ENCODE results near the gene OR7G2. TPM values are rescaled to one million over a fixed set of nuclear protein-coding genes. Genes with fewer than 3 reads are reported as not detected.

The OR7G2 gene
- not detected in 2 replicates for total RNA-seq

GRCh38 chr19:9107375-9107774, at the start of gene OR7G2:
OR7G2 (minus strand) TSS chr19:9107475; CDS start chr19:9103243, 4,232 bp downstream.

DNA sequence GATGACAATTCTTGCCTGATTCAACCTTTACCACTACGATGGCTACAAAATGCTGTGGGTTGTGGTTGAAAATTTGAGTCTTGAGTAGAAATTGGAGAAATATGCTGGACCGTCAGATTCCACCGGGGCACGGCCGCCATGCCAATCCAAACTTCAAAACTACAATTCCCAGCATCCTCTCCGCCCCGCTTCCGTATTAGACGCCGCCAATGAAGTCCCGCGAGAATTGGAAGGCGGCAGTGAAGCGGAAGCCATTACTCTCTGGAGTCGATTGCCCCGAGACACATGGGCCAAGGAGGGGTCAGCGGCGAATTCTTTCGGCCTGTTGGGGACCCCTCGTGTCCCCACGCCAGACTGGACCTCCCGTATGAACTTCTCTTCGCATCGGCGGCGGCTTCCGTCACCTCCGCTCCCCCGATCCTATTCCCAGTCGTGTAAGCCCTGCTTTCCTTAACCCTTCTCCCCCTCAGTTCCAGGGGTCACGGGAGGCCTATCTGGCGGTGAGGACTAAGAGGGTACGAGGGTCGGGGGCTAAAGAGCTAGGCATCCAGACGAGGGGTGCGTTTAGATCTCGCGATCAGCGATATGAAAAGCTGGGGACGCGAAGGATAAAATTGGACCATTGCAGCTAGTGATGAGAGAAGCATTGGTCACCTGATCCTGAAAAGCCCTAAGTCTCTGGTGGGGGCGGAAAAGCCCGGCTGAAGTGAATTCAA, 33.0 kb upstream of the OR7G2 start, which contains the start of gene ZNF317:
Gene ZNF317 (plus strand): TSS at position 239 of the 716 bp plus-strand sequence. CDS start 15,620 bp downstream, outside the sequence.

DNA sequence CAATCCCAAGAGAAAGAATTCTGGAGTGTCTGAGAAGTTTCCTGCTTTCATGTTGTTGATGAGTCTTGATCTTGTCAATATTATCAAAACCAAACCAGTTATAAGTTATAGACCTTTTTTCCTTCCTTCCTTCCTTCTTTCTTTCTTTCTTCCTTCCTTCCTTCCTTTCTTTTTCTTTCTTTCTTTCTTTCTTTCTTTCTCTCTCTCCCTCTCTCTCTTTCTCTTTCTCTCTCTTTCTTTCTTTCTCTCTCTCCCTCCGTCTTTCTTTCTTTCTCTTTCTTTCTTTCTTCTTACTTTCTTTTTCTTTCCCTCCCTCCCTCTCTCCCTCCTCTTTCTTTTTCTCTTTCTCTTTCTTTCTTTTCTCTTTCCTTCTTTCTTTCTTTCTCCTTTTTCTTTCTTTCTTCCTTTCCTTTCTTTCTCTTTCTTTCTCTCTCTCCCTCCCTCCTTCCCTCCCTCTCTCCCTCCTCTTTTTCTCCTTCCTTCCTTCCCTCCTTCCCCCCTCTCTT, 19.7 kb upstream of the OR7G2 start, which contains the start of gene OR7G3:
Gene OR7G3 (minus strand): TSS at position 51 of the 506 bp plus-strand sequence. CDS start 0 bp downstream, at position 51.

GRCh38 chr19:9115307-9115813, 8.1 kb upstream of the OR7G2 start, which contains the start of gene OR7G1:
OR7G1 (minus strand) TSS chr19:9115763; CDS start chr19:9115763, 0 bp downstream.

DNA sequence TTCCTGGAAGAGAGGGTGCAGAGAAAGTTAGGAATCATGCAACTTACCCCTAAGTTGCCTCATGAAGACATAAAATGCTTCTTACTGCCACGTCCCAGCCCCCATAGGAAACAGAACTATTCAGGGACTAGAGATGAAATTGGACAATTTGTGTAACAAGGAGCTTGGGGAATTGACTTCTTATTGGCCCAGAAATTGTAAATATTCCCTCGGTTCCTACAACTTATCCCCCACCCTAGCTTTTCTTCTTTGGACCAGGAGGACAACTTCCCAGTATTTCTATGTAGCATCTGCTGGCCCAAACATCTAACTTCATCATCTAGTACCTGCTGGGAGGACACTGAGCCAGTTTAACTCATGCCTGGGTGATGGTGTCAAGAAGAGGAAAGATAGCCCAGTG, 20.5 kb downstream of the OR7G2 start, which contains the start of gene OR1M1:
Gene OR1M1 (plus strand): TSS at position 301 of the 400 bp plus-strand sequence. CDS start 6,184 bp downstream, outside the sequence.

Other genes starting within 250 kb of the OR7G2 start
- gene MUC16, start 97.1 kb downstream of the OR7G2 start, total RNA-seq: under 0.01 and 0.12 TPM in 2 replicates
- not detected in 2 replicates for gene OR1M1, start 20.4 kb downstream of the OR7G2 start, total RNA-seq
- gene OR7G1, start 8.3 kb upstream of the OR7G2 start, total RNA-seq: not detected in 2 replicates
- not detected in 2 replicates for gene OR7G3, start 19.5 kb upstream of the OR7G2 start, total RNA-seq
- gene ZNF317, start 32.9 kb upstream of the OR7G2 start, total RNA-seq: 14.6 and 15.2 TPM in 2 replicates
- gene OR7D2, start 71.5 kb upstream of the OR7G2 start, total RNA-seq: not detected in 2 replicates
- not detected in 2 replicates for gene OR7D4, start 112.1 kb upstream of the OR7G2 start, total RNA-seq
- not detected in 2 replicates for gene OR7E24, start 143.5 kb upstream of the OR7G2 start, total RNA-seq
- gene ZNF699, start 202.4 kb upstream of the OR7G2 start, total RNA-seq: 4.3 and 5.6 TPM in 2 replicates
- 7.4 and 14.2 TPM in 2 replicates for gene ZNF559, start 216.7 kb upstream of the OR7G2 start, total RNA-seq